ENCODE data around the gene DNAJC2.
A peak's percentile ranks its signal among the peaks of the same experiment; 100 is the strongest.

DNAJC2 gene

DNA sequence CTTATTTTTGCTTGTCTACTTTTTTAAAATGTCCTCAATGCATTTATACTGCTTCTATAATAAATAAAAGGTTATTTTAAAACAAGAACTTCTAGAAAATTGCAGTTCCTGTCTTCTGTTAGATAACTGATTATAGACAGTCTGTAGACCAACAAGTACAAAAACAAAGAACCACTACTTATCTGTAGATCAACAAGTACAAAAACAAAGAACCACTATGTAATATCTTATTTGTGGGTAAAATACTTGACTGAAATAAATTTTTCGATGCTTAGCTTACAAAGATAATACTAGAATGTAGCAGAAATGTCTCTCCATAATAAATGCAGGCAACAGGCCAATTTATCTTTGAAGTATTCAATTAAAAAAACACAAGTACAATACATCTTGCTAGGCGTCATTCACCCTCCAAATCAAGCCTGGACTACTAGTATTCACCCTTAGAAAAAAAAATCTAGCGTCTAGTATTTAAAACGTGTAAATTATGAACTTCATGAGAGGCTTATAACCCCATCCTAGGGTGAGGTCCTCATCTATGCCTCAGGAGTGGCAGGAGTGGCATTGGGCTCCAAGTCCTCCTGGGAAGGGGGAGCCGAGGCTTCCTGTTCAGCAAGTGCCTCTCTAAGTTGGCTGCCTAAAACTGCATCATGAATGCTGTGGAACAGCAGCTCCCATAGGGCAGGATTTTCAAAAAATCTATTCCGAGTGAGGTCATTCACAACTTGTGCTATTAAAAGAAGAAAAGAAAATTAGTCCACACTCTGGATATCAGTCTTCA, 29.5 kb upstream of the DNAJC2 start:
- Histone ChIP-seq H3K4me3 (ENCODE audit: low read depth, low read length) (no peak overlapping the region), H3K36me3 (replicated peaks) (peaks cover 7% of the 10 kb centered on the region), H3K27me3 (replicated peaks) (no peaks in the 10 kb centered on the region), H3K27ac (no peak overlapping the region)
- TF ChIP-seq, protein P1, sequence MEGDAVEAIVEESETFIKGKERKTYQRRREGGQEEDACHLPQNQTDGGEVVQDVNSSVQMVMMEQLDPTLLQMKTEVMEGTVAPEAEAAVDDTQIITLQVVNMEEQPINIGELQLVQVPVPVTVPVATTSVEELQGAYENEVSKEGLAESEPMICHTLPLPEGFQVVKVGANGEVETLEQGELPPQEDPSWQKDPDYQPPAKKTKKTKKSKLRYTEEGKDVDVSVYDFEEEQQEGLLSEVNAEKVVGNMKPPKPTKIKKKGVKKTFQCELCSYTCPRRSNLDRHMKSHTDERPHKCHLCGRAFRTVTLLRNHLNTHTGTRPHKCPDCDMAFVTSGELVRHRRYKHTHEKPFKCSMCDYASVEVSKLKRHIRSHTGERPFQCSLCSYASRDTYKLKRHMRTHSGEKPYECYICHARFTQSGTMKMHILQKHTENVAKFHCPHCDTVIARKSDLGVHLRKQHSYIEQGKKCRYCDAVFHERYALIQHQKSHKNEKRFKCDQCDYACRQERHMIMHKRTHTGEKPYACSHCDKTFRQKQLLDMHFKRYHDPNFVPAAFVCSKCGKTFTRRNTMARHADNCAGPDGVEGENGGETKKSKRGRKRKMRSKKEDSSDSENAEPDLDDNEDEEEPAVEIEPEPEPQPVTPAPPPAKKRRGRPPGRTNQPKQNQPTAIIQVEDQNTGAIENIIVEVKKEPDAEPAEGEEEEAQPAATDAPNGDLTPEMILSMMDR (IDR thresholded peaks at IDR 0.05; ENCODE audit: low read depth, low read length, missing control alignments): no peak
- DNase-seq: no peak
- in situ Hi-C loops (cut with HindIII; ENCODE audit: low pct_ligation_motif_present, low sequenced_read_pairs): no loop called here

DNA sequence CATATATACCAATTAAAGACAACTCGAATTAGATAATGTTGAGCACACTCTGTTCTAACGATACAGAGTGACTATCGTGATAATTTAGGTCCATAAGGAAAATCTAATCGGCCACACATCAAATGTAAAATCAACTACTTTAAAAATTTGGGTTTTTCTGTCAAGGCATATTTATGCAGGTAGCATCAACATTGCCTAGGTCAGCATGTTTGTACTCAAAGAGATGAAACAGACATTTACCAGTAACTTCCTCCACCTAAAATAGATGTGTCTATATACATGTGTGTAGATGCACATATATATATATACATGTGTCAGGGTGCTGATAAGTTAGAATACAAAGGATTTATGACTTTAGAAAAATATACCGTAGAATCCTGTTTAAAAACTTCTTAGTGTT, 24.9 kb upstream of the DNAJC2 start:
- peaks cover 33% of the 10 kb centered on the region for H3K36me3 ChIP-seq (replicated peaks)
- in situ Hi-C loops (cut with HindIII; ENCODE audit: low pct_ligation_motif_present, low sequenced_read_pairs): no loop called here
- no peak overlapping the region for H3K4me3 ChIP-seq (ENCODE audit: low read depth, low read length)
- no peak overlapping the region for H3K27ac ChIP-seq
- no peaks in the 10 kb centered on the region for H3K27me3 ChIP-seq (replicated peaks)
- TF ChIP-seq, protein P1 (IDR thresholded peaks at IDR 0.05; ENCODE audit: low read depth, low read length, missing control alignments): no peak
- no peak for DNase-seq

GRCh38 chr7:103349805-103350204, 5.2 kb upstream of the DNAJC2 start:
- no peak overlapping the region for H3K4me3 ChIP-seq (ENCODE audit: low read depth, low read length)
- H3K36me3 ChIP-seq (replicated peaks): peaks cover 17% of the 10 kb centered on the region
- no peak overlapping the region for H3K27ac ChIP-seq
- no peaks in the 10 kb centered on the region for H3K27me3 ChIP-seq (replicated peaks)
- TF ChIP-seq, protein P1 (IDR thresholded peaks at IDR 0.05; ENCODE audit: low read depth, low read length, missing control alignments): no peak
- no peak for DNase-seq
- in situ Hi-C loops (cut with HindIII; ENCODE audit: low pct_ligation_motif_present, low sequenced_read_pairs): no loop called here

DNA sequence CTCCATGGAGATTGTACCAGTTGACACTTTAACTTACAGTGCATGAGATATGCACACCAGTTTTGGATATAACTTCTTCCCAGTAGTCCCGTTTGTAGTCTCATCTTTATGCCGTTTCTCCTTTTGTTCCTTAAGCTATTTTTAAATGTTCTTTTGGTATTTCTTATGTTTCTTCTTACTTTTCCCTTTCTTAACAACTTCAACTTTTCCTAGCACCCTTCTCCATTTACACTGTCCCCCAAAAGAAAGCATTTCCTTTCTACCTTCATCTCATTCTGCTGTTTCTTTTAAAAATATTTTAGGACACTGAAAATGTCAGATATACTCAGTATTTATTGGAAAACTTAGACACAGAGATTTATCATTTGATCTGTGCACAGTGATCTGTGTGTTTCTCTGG, 4.4 kb upstream of the DNAJC2 start:
- TF ChIP-seq, protein P1 (IDR thresholded peaks at IDR 0.05; ENCODE audit: low read depth, low read length, missing control alignments): no peak
- in situ Hi-C loops (cut with HindIII; ENCODE audit: low pct_ligation_motif_present, low sequenced_read_pairs): no loop called here
- Histone ChIP-seq H3K36me3 (replicated peaks) (peaks cover 17% of the 10 kb centered on the region), H3K4me3 (ENCODE audit: low read depth, low read length) (peak overlapping the region; percentile 91), H3K27ac (no peak overlapping the region), H3K27me3 (replicated peaks) (no peaks in the 10 kb centered on the region)
- DNase-seq: no peak

- in situ Hi-C loops (cut with HindIII; ENCODE audit: low pct_ligation_motif_present, low sequenced_read_pairs): no loop called here
- H3K27ac ChIP-seq: no peak overlapping the region
Observed at GRCh38 chr7:103348452-103348851, 3.9 kb upstream of the DNAJC2 start.

More at GRCh38 chr7:103348452-103348851, 3.9 kb upstream of the DNAJC2 start:
- H3K27me3 ChIP-seq (replicated peaks): no peaks in the 10 kb centered on the region
- DNase-seq: no peak
- peak overlapping the region; percentile 91 for H3K4me3 ChIP-seq (ENCODE audit: low read depth, low read length)
- TF ChIP-seq, protein P1 (IDR thresholded peaks at IDR 0.05; ENCODE audit: low read depth, low read length, missing control alignments): no peak
- peaks cover 17% of the 10 kb centered on the region for H3K36me3 ChIP-seq (replicated peaks)

All from brain microvascular endothelial cell (primary cell).